Daoy (cell line): ENCODE data around the gene COL16A1. TPM values are rescaled to one million over a fixed set of nuclear protein-coding genes. Genes with fewer than 3 reads are reported as not detected.

Experiments used
- DNase-seq: peaks from one replicate; pipeline ENCODE4 v3.0.0-alpha.2; 2015; ENCODE audit warnings: low read depth
- total RNA-seq: library from RNA; depleted of rRNA; stranded (reverse); fragments of >200 nt; shearing (Covaris generic); gene quantifications from 2 replicates; pipeline ENCODE4 v1.2.3, GENCODE V29; 2014

Gene COL16A1
- total RNA-seq, 1 experiment from 2014 or later: 28.7 TPM

DNA sequence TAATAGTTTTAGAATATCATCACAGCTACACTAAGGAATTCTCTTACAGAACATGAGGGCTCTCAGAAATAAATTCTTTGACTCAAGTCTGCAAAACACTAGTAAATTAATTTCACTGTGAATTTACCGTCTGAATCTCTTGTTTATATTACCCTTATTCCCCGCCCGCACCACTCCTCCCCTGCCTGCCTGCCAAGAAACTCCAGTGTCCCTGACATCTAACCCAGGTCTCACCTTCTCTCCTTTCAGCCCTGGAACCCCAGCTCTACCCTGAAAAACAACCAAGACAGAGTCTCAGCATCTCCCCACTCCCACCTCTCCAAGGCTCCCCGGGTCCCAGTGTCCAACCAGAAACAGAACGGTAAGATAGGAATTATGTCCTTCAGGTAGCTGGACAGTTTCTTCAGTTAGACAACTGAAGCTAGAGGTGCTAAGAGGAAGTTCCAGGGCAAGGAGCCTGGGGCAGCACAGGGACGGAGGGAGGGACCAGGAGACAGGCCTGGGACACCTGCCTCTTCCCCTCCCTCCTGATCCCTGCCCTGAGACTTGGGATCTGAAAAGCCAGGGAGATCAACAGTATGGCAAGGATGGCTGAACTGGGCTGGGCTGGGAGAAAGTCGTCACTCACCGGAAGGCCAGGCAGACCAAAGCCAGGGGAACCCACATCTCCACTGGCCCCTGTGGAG lies 15.4 kb downstream of the COL16A1 start:
- DNase-seq: no peak

DNA sequence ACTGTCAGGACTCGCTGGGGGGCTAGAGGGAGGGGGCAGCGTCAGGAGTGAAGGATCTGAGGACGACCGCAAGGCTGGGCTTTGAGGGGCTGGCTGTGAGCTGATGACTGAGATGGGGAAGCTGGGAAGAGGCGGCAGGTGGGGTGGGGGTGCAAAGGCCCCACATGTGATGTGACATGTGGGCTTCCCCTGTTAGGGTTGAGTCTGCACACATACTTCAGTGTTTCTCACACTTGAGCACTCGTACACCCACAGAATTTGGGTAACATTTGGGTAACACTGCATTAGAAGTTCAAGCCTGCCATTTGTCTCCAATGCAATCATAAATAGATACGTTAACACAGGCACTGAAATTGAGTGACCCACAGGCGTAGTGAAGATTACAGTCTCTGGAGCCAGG lies 16.2 kb downstream of the COL16A1 start:
- no peak for DNase-seq

DNA sequence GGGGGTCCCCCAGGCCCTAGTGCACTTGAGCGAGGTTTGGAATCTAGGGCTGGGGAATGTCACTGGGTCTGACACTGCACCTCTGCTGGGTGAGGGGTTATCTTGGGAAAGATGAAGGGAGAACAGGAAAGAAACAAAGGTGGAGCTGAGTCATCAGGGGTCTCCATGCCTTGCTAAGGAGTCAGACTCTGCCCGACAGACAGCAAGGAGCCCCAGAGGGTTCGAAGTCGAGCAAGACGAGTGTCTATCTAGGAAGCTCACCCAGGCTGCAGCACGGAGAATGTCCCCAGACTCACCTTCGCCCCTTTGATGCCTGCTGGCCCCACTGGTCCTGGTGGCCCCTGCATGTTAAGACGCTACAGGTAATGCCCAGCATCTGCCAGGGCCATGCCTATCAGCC lies 18.0 kb downstream of the COL16A1 start:
- no peak for DNase-seq

DNA sequence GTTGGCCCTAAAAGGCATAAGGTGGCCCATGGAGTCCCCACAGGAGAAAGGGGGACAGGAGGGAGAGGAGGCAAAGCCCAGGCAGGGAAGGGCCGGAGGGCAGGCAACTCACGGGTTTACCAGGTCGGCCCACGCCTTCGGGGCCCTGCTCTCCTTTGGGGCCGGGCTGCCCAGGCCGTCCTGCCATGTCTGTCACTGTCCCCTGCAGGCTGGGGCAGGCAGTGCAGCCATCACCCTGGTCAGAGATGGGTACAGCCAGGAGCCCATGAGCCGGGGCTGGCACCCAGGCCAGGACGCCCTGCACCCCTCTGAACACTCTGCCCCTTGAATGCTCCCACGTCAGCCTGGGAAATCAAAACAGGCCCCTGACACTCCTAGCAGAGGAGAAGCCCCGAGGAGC lies 19.8 kb downstream of the COL16A1 start:
- no peak for DNase-seq

DNA sequence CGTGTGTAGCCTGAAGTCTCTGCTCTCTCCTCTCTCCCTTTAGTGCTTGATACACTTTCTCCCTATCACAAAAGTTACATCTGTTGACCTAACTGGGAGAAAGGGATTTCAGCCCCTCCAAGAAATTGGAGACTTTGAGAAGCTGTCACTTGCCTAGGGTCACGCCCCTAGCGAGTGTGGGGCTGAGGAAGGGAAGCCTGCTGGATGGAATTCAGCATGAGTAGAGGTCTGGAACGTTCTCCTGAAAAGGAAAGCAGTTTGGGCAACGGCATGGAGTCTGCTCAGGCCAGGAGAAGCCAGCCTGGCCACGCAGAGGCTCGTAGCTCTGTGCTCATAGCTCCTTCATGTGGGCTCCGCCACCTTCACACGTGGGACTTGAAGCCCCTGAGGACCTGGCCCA lies 22.4 kb downstream of the COL16A1 start:
- DNase-seq: no peak

DNA sequence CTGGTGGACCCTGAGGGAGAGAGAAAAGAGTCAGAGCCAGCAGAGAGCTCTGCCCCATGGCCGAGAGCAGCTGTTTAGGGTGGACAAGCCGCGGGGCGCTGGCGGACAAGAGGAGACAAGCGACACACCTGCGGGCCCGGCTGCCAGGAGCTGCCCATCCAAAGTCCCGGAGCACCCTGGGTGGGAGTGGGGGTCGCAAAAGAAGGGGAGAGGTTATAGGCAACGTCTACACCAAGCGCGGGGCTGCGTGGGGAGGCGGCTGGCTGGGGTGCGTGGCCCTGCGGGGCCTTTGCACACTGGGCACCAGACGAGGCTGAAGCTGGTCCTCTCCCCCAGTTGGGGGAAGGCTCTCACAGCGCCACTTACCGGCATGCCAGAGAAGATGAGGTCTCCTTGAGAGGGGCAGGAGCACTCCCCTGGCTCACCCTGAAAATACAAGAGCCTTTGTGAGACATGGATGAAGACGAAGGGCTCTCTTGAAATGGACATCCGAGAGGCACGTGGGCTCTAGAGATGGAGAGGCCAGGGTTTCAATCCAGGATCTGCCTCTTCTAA lies 24.1 kb downstream of the COL16A1 start:
- DNase-seq: no peak

DNA sequence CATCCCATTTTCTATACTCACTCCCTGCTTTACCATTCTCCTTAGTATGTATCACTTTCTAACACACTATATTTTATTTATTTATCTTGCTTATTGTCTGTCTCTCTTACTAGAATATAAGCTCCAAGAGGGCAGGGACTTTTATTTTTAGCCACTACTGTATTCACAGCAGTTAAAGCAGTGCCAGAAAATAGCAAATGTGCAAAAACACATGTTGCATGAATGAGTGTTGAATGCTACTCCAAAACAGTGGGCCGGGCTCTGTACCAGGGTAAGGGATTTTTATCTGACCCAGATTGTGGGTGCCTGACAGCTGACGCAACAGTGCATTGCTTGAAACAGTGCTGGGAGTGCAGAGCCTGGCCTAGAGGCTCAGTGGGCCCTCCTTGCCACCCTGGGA lies 24.7 kb downstream of the COL16A1 start:
- no peak for DNase-seq

DNA sequence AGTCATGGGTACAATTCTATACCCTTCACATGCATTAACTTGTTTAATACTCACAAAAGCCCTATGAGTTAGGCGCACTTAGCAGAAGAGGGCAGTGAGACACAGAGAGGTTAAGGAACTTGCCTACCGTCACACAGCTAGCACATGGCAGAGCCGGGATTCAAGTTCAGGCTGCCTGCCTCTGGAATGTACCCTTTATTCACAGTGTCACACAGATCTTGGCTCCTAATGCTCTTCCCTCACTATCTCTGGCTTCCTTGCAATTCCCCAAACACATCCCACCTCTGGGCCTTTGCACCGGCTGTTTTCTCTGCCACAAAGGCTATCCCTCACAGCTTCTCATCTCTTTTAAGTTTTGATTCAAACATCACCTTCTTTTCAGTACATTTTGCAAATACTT lies 25.1 kb downstream of the COL16A1 start:
- no peak for DNase-seq

DNA sequence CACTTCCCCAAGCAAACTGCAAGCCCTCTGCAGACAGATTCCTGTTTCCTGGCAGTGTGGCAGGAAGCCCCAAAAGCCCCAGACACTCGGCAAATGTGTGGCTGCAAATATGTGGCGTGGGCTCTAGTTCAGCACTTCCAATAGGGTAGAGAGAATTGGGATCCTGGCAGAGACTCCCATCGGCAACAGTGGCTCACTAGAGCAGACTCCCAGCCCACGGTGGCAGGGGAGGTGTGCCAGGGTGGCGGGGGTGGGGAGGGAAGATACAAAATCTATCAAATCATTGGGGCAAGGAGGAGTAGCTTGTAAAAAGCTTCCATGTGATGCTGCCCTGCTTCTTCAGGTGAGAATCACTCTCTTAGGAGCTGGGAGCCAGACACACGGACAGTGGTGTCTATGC lies 25.9 kb downstream of the COL16A1 start:
- DNase-seq: no peak

DNA sequence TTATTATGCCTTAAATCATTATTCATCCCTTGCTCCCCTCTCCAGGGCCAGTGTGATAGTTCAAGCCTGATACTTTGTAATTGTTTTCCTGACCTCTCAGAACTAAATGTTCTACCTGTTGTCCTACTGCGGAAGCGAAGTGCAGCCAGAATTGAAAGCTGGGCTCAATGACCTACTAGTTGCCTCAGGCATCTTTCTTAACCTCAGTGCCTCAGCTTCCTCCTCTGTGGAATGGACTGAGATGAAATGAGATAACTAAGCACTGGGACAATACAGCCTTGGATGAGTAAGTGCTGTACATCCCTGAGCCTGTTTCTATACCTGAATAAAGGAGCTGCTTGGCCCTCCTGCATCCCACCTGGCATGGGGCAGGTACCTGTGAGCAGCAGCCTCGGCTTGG lies 26.4 kb downstream of the COL16A1 start:
- DNase-seq: no peak

DNA sequence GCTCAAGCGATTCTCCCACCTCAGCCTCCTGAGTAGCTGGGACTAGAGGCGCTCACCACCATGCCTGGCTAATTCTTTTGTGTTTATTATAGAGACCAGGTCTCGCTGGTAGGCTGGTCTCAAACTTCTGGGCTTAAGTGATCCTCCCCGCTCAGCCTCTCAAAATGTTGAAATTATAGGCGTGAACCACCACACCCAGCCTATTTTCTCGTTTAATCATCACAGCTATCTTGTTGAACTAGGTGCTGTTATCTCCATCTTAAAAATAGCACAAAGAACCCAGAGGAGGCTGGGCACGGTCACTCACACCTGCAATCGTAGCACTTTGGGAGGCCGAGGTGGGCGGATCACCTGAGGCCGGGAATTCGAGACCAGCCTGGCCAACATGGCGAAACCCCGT lies 28.1 kb downstream of the COL16A1 start:
- no peak for DNase-seq

DNA sequence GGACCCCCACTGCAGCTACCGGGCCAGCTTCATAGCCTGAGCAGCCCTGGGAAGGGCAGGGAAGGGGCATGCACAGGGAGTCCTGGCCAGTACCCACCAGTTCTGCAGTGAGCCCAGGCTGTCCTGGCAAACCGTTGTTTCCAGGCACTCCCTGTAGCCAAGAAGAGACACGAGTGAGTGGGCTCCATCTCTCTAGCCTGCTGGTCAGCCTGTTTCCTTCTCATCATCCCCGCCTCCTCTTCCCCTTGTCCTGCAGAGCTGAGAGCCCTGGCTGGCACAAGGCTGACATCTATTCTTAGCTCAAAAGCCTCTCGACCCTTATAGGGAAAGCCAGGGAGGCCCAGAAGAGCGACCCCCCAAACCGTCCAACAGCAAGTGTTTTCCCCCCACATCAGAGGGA lies 28.7 kb downstream of the COL16A1 start:
- DNase-seq: no peak

DNA sequence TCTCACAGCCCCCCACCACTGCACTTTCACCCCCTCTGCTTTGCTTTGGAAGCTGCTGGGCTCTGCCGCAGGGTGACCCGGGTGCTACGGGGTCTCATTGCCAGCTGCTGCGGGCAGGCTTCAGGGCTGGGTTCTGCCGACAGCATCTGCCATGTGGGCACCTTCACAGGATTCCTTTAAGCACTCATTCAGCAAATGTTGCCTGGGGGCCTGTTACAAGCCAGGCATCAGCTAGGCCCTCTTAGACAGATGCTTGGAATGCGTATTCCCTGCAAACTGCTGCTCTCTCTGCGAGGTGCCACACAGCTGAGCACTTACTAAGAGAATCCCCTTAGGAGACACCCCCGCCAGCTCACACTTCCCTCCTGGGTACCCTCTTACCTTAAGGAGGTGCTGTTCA lies 29.2 kb downstream of the COL16A1 start:
- no peak for DNase-seq

DNA sequence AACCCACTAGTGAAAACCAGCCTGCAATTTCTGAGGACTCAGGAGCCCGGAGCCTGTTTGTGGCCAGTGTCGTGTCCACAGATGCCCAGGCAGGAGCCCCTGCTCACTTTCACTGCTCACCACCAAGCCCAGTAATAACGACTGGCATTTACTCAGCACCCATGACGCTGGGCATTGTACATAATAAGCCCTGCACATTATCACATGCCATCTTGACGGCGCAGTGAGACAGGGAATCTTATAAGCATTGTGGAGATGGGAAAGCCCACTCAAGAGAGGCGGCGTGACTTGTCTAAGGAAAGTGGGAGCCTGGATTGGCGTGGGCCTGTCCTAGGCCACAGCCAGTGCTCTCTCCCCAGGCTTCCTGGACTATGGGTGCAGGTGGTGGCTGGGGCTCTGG lies 30.4 kb downstream of the COL16A1 start:
- DNase-seq: no peak

DNA sequence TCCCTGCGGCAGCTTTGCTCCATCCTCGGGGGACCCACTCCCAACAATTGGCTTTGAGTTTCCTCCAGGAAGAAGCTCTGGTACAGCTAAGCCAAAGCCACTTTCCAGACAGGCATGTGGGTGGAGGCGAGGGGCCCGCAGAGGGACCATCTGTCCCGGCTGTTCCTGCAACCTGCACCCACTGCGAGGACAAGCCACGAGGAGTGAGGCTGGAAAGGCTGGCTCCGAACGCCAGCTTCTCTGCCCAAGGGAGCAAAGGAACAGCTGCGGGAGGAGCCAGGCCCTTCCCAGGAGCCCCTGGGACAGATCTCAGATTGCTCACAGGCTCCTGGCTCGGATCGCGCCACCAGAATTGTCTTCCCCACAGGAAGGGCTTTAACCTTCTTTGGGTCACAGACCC lies 30.8 kb downstream of the COL16A1 start:
- DNase-seq: no peak

DNA sequence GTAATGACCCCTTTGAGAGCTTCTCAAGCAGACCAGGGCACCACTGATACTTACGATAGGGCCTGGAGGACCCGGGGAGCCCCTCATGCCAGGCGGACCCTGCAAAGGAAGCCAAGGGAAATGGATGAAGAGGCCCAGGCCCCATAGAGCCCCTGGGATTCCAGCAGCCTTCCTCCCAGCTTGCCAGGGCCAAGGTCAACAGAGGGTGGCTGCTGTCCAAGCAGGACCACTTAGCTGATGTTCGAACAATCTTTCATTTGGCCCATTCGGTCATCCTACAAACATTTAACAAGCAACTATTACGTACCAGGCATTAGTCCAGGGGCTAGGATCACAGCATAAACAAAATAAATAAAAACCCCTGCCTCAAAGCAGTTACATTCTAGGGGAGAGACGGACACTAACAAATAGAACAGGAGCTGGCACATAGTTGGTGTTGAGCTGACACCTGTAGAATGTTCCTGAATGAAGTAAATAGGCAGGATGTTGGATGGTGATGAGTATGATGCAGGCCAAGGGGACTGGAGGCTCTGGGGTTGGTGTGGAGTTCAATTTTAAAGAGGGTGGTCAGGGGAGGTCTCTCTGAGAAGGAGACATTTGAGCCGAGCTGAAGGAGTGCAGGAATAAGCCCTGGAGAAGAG lies 32.1 kb downstream of the COL16A1 start:
- DNase-seq: no peak

DNA sequence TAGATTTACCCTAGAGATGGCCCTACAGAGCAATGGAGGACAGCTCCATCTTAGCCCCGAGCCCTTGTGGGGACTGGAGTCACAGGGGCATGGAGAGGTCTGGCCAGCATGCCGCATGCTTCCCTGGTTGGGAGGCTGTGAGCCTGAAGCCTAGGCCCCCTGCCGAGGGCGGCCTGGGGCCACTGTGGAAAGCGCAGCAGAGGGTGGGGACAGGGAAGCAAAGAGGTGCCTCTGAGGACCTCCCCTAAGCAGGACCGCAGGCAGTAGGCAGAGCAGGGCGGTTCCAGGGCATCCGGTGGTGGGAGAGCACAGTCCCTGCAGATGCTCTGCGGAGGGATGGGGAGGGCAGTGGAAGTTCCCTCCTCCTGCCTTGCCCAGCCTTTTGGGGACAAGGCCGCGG lies 32.7 kb downstream of the COL16A1 start:
- DNase-seq: no peak

DNA sequence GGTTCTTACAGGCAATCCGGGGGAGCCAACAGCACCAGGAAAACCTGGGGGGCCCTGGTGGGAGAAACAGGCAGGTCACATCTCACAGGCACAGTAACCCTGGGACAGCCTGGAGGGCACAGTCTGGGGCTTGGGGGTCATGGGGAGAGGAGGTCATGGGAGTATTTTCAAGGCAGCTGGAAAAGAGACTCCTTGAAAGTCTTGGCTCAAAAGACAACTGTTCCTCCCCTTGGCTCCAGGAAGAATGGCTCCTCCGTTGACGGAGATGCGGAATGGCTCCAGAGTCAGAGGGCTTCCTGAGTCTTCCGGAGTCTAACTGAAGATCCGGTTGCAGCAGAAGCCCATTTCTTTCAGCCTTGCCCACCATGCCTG lies 33.2 kb downstream of the COL16A1 start:
- DNase-seq: no peak

DNA sequence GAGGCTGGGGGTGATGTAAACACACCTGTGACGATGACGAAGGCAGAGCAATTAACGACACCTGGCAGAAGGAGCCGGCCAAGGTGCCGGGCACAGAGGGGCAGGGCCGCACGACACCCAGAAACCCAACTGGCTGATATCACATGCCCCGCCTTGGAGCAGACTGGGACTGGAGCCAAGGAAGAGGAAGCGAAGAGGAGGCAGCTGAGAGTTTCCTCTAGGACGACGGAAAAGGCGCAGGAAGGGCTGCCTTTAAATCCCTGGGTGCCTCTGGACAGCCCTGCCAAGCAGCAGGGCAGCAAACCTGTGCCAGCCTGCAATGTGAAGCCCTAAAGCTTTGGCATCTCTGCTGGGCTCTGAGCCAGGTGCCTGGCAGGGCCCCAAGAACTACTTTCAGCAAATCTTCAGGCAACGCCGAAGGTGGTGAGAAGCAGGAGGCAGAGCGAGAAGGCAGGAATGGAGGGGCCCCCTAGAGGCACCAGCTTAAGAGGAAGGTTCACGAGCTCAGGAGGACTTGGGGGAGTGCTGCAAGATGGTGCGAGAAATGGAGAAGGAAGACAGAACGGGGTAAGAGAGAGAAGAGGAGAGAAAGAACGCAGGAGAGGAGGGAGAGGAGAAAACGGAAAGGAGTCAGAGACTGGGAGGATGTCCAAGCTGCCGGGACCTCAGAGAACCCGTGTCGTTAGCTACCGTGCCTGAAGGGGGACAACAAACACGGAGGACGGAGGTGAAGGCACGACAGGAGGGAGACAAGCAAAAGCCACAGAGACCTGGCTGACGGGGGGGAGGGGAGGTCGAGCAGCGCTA lies 33.8 kb downstream of the COL16A1 start:
- DNase-seq: peak; percentile 75

DNA sequence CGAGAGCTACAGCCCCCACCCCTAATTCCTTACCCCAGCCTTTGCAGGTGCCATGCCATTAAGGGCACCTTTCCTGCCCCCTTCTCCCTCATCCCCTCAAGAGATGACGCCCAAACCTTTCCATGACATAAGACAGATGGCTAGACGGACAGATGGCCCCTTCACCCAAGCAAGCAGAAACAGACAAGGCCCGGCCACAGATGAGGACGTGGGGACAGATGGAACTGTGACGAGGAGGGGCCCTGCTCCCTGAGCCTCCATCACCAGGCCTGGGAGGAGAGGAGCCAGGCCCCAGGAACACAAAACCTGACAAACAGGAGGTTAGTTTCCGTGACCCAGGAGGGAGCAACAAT lies 34.4 kb downstream of the COL16A1 start:
- DNase-seq: no peak

DNA sequence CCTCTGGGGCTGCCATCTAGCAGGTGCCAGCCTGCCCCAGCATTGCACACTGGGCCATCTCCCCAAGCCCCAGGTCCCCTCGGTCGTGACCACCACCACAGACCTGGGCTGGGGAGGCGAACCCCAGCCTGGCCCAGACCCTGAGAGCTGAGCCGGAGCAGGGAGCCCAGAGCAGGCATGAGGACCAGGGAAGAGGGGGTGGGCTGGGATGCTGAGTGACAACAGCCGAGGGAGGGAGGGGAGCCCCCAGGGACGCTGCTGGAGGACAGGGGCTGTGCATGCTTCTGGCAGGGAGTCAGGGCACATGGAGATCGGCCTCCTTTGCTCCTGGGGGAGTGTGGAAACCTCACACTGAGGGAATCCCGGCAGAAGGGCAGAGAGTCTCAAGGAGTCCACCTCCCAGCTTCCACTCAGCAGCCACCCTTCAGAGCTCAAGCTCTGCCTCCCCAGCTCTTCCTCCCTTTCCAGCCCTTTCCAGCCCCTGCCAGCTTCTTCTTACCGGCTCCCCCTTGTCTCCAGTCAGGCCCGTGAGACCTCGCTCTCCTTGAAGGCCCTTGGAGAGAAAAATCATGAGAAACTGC lies 35.4 kb downstream of the COL16A1 start:
- no peak for DNase-seq

DNA sequence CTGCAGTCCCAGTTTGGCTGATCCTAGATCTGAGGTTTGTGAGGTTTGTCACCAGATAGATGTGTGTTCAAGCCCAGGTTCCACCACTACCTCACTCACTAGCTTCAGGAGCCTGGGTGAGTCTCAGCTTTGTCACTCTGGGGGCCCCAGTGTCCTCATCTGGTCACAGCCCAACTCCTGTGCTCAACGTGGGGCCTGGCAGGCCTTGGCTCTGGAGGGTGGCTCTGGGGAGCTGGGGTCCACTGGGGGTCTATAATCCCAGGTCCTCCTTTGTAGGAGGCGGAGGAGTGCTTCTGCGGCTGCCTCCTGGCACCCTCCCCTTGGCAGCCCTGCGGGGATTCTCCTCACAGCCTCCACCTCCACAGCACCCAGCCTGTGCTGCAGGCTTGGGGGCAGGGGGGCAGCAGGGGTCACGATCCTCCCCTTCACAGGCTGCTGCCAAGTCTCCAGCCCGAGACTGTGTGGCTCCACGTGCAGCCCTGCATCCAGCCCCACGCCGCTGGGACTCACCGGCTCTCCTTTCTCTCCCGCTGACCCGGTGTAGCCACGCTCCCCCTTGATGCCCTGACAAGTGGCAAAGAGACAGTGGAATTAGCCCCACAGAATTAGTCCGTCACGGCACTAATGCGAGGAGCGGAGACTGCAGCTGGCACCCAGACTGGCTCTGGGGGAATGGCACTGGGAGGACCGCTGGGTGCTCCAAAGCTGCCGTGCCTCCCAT lies 36.6 kb downstream of the COL16A1 start:
- no peak for DNase-seq
